Adrenal gland (tissue), 5 donors: ENCODE data around the gene CACNA1D.

Experiments used
- CTCF ChIP-seq, 6 experiments: fragments of 450-650 bp in 4 of 6; fragments of 200-600 bp in 2 of 6; sonication (generic) in 1 of 6; IDR thresholded peaks; 1 replicate in 5 of 6; 2 replicates in 1 of 6; pipeline versions ENCODE4 v1.5.1 to v1.8.0; 2016 to 2021; ENCODE audit warnings: antibody characterized with exemption in 6 of 6, mild to moderate bottlenecking in 2 of 6, moderate library complexity in 1 of 6
- POLR2A ChIP-seq, 2 donors: fragments of 450-650 bp; IDR thresholded peaks; one replicate each; pipeline ENCODE4 v1.6.1; 2017; ENCODE audit warnings: antibody characterized with exemption in 2 of 2, mild to moderate bottlenecking in 2 of 2, moderate library complexity in 1 of 2
- donor health status: DM: no; HTN: no; CAD: no.

GRCh38 chr3:53819163-53819868 is 324.9 kb downstream of the CACNA1D start:
- TF ChIP-seq POLR2A (IDR thresholded peaks at IDR 0.05) (no peak), CTCF (IDR thresholded peaks at IDR 0.05) (no peak)
